ENCODE results near the gene MAGI2. TPM values are rescaled to one million over a fixed set of nuclear protein-coding genes. Genes with fewer than 3 reads are reported as not detected.

MAGI2 gene
- polyA plus RNA-seq, 3 donors = 0.03 to 0.11 TPM; not detected in 1

- Histone ChIP-seq H2AFZ (ENCODE audit: insufficient read depth, low read depth, low read length, poor library complexity, severe bottlenecking) (no peak overlapping the region), H3K79me2 (ENCODE audit: insufficient read depth, low read length) (no peaks in the 10 kb centered on the region), H3K36me3 (replicated peaks in 1 of 2; ENCODE audit: control insufficient read depth in 1 of 2, insufficient read depth in 2 of 2, low read length in 2 of 2) (no peaks in the 10 kb centered on the region), H3K27ac (ENCODE audit: low read depth in 1 of 2, low read length in 2 of 2) (no peak overlapping the region), H3K27me3 (ENCODE audit: control insufficient read depth in 2 of 2, insufficient read depth in 2 of 2, low read length in 2 of 2) (no peaks in the 10 kb centered on the region), H3K9ac (ENCODE audit: insufficient read depth, low read length, poor library complexity, severe bottlenecking) (no peak overlapping the region), H3K9me3 (replicated peaks in 1 of 2; ENCODE audit: control insufficient read depth in 1 of 2, insufficient read depth in 1 of 2, low read length in 2 of 2) (no peaks in the 10 kb centered on the region), H3K4me3 (replicated peaks in 1 of 3; ENCODE audit: low read depth in 2 of 3, low read length in 3 of 3) (no peak overlapping the region), H3K4me2 (replicated peaks; ENCODE audit: extremely low read depth, low read length, poor library complexity, severe bottlenecking) (no peak overlapping the region), H4K20me1 (ENCODE audit: insufficient read depth, low read length) (no peaks in the 10 kb centered on the region), H3K4me1 (ENCODE audit: control insufficient read depth in 1 of 2, insufficient read depth in 2 of 2, low read length in 2 of 2) (no peaks in the 10 kb centered on the region)
- H3K27me3 Mint-ChIP-seq (ENCODE audit: low read depth in 3 of 3) = peaks cover 0 to 3% (median 1%) of the 10 kb centered on the region in 3 donors
- no peak overlapping the region for H3K4me3 Mint-ChIP-seq
- intact Hi-C loops (cut with micrococcal nuclease) = no loop called here
- 100% methylated on average over 2 of the region's 12 CpGs for WGBS (ENCODE audit: insufficient coverage)
- no peaks in the 10 kb centered on the region for H3K36me3 Mint-ChIP-seq
- no peak overlapping the region for H3K27ac Mint-ChIP-seq
- no peak for DNase-seq
- peaks cover 0 to 6% (median 2%) of the 10 kb centered on the region in 7 donors for H3K9me3 Mint-ChIP-seq
- H3K4me1 Mint-ChIP-seq = no peaks in the 10 kb centered on the region
- TF ChIP-seq, protein P1, sequence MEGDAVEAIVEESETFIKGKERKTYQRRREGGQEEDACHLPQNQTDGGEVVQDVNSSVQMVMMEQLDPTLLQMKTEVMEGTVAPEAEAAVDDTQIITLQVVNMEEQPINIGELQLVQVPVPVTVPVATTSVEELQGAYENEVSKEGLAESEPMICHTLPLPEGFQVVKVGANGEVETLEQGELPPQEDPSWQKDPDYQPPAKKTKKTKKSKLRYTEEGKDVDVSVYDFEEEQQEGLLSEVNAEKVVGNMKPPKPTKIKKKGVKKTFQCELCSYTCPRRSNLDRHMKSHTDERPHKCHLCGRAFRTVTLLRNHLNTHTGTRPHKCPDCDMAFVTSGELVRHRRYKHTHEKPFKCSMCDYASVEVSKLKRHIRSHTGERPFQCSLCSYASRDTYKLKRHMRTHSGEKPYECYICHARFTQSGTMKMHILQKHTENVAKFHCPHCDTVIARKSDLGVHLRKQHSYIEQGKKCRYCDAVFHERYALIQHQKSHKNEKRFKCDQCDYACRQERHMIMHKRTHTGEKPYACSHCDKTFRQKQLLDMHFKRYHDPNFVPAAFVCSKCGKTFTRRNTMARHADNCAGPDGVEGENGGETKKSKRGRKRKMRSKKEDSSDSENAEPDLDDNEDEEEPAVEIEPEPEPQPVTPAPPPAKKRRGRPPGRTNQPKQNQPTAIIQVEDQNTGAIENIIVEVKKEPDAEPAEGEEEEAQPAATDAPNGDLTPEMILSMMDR (IDR thresholded peaks at IDR 0.05) = no peak
Measured at GRCh38 chr7:78167860-78168259, 1285.6 kb downstream of the MAGI2 start.

- no peak overlapping the region for H3K4me3 Mint-ChIP-seq
- Histone ChIP-seq H4K20me1 (ENCODE audit: insufficient read depth, low read length) (no peaks in the 10 kb centered on the region), H3K4me3 (replicated peaks in 1 of 3; ENCODE audit: low read depth in 2 of 3, low read length in 3 of 3) (no peak overlapping the region), H3K27ac (ENCODE audit: low read depth in 1 of 2, low read length in 2 of 2) (no peak overlapping the region), H3K9me3 (replicated peaks in 1 of 2; ENCODE audit: control insufficient read depth in 1 of 2, insufficient read depth in 1 of 2, low read length in 2 of 2) (no peaks in the 10 kb centered on the region), H3K9ac (ENCODE audit: insufficient read depth, low read length, poor library complexity, severe bottlenecking) (no peak overlapping the region), H3K79me2 (ENCODE audit: insufficient read depth, low read length) (no peaks in the 10 kb centered on the region), H3K36me3 (replicated peaks in 1 of 2; ENCODE audit: control insufficient read depth in 1 of 2, insufficient read depth in 2 of 2, low read length in 2 of 2) (no peaks in the 10 kb centered on the region), H3K4me1 (ENCODE audit: control insufficient read depth in 1 of 2, insufficient read depth in 2 of 2, low read length in 2 of 2) (no peaks in the 10 kb centered on the region), H3K4me2 (replicated peaks; ENCODE audit: extremely low read depth, low read length, poor library complexity, severe bottlenecking) (no peak overlapping the region), H2AFZ (ENCODE audit: insufficient read depth, low read depth, low read length, poor library complexity, severe bottlenecking) (no peak overlapping the region), H3K27me3 (ENCODE audit: control insufficient read depth in 2 of 2, insufficient read depth in 2 of 2, low read length in 2 of 2) (no peaks in the 10 kb centered on the region)
- no peak for DNase-seq
- TF ChIP-seq, protein P1 (IDR thresholded peaks at IDR 0.05) = no peak
- no peak overlapping the region for H3K27ac Mint-ChIP-seq
- peaks cover 0 to 3% (median 0%) of the 10 kb centered on the region in 3 donors for H3K27me3 Mint-ChIP-seq (ENCODE audit: low read depth in 3 of 3)
- intact Hi-C loops (cut with micrococcal nuclease) = no loop called here
- H3K36me3 Mint-ChIP-seq = no peaks in the 10 kb centered on the region
- peaks cover 0 to 5% (median 0%) of the 10 kb centered on the region in 7 donors for H3K9me3 Mint-ChIP-seq
- H3K4me1 Mint-ChIP-seq = no peaks in the 10 kb centered on the region
- WGBS (ENCODE audit: insufficient coverage) = no CpG with 5 or more reads among the region's 3 CpGs
Measured at GRCh38 chr7:78165854-78166253, 1287.6 kb downstream of the MAGI2 start.

Measured in CD14-positive monocyte (primary cell).